HepG2 (cell line): ENCODE results near the gene ZBTB18.

Source experiments
- EZH2 ChIP-seq: conservative IDR thresholded peaks from 2 replicates; pipeline ENCODE4 v1.6.1; 2012; ENCODE audit warnings: mild to moderate bottlenecking, low read depth, low read length, moderate library complexity
- FOXK2 ChIP-seq: fragments of 450-650 bp; IDR thresholded peaks from 2 replicates; pipeline ENCODE4 v1.6.1; 2016
- KAT8 ChIP-seq: IDR thresholded peaks from 2 replicates; pipeline ENCODE4 v1.6.1; 2016; ENCODE audit warnings: missing genetic modification reagents, missing compliant biosample characterization
- NKX3-1 ChIP-seq: sonication (generic); formaldehyde crosslinking; IDR thresholded peaks from 2 replicates; pipeline ENCODE4 v1.5.0; 2020; ENCODE audit warnings: missing genetic modification reagents
- POLR2A ChIP-seq, 2 experiments: IDR thresholded peaks; 2 replicates each; pipeline ENCODE4 v1.6.1; 2011; ENCODE audit warnings: low read depth in 2 of 2, low read length in 2 of 2, mild to moderate bottlenecking in 1 of 2, moderate library complexity in 1 of 2; ENCODE audit not compliant: insufficient read depth in 1 of 2
- ZBTB3 ChIP-seq: sonication (generic); formaldehyde crosslinking; IDR thresholded peaks from 2 replicates; pipeline ENCODE4 v1.4.0; 2020; ENCODE audit warnings: low read depth, mild to moderate bottlenecking, moderate library complexity, missing genetic modification reagents, borderline replicate concordance
- ZNF501 ChIP-seq: sonication (generic); formaldehyde crosslinking; IDR thresholded peaks from 2 replicates; pipeline ENCODE4 v1.5.1; 2020; ENCODE audit warnings: mild to moderate bottlenecking, moderate library complexity, missing genetic modification reagents
- ZNF83 ChIP-seq: sonication (generic); formaldehyde crosslinking; IDR thresholded peaks from 2 replicates; pipeline ENCODE4 v1.4.0; 2020; ENCODE audit warnings: missing genetic modification reagents, mild to moderate bottlenecking, borderline replicate concordance
- TF ChIP-seq, protein P1 (sequence below): sonication (generic); formaldehyde crosslinking; IDR thresholded peaks from 2 replicates; pipeline ENCODE4 v1.4.0; 2020; ENCODE audit warnings: missing genetic modification reagents
- TF ChIP-seq, protein P2 (sequence below): sonication (generic); formaldehyde crosslinking; IDR thresholded peaks from 2 replicates; pipeline ENCODE4 v1.5.0; 2020; ENCODE audit warnings: mild to moderate bottlenecking, missing genetic modification reagents, moderate library complexity

DNA sequence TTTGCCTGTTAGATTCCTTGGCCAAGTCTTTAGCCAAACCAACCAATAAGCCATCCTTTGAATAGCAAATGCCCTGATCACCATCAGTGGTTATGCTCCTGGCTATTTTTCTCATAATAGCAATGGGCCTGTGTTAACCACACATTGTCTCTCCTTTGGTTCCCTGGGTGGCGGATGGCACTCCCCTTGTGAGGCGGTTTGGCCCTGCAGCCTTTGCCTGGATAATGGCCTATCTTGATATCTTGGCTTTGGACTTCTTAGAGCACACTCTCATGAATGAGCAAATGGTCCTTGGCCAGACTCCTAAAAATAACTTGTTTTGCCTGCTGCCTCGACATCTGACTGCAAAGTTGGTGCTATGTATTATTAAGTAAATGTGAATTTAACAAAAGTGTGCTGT is 22.4 kb upstream of the ZBTB18 start:
- no peak for TF ChIP-seq NKX3-1
- TF ChIP-seq KAT8 (CRISPR knock-in tag), result no peak
- TF ChIP-seq ZNF83 (CRISPR knock-in tag), result no peak
- no peak for TF ChIP-seq ZBTB3 (CRISPR knock-in tag)
- no peak for TF ChIP-seq EZH2
- TF ChIP-seq, protein P1, sequence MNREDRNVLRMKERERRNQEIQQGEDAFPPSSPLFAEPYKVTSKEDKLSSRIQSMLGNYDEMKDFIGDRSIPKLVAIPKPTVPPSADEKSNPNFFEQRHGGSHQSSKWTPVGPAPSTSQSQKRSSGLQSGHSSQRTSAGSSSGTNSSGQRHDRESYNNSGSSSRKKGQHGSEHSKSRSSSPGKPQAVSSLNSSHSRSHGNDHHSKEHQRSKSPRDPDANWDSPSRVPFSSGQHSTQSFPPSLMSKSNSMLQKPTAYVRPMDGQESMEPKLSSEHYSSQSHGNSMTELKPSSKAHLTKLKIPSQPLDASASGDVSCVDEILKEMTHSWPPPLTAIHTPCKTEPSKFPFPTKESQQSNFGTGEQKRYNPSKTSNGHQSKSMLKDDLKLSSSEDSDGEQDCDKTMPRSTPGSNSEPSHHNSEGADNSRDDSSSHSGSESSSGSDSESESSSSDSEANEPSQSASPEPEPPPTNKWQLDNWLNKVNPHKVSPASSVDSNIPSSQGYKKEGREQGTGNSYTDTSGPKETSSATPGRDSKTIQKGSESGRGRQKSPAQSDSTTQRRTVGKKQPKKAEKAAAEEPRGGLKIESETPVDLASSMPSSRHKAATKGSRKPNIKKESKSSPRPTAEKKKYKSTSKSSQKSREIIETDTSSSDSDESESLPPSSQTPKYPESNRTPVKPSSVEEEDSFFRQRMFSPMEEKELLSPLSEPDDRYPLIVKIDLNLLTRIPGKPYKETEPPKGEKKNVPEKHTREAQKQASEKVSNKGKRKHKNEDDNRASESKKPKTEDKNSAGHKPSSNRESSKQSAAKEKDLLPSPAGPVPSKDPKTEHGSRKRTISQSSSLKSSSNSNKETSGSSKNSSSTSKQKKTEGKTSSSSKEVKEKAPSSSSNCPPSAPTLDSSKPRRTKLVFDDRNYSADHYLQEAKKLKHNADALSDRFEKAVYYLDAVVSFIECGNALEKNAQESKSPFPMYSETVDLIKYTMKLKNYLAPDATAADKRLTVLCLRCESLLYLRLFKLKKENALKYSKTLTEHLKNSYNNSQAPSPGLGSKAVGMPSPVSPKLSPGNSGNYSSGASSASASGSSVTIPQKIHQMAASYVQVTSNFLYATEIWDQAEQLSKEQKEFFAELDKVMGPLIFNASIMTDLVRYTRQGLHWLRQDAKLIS, result no peak
- TF ChIP-seq, protein P2, sequence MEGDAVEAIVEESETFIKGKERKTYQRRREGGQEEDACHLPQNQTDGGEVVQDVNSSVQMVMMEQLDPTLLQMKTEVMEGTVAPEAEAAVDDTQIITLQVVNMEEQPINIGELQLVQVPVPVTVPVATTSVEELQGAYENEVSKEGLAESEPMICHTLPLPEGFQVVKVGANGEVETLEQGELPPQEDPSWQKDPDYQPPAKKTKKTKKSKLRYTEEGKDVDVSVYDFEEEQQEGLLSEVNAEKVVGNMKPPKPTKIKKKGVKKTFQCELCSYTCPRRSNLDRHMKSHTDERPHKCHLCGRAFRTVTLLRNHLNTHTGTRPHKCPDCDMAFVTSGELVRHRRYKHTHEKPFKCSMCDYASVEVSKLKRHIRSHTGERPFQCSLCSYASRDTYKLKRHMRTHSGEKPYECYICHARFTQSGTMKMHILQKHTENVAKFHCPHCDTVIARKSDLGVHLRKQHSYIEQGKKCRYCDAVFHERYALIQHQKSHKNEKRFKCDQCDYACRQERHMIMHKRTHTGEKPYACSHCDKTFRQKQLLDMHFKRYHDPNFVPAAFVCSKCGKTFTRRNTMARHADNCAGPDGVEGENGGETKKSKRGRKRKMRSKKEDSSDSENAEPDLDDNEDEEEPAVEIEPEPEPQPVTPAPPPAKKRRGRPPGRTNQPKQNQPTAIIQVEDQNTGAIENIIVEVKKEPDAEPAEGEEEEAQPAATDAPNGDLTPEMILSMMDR (CRISPR knock-in tag), result no peak
- TF ChIP-seq POLR2A (IDR thresholded peaks at IDR 0.05; ENCODE audit: insufficient read depth in 1 of 2, low read depth in 2 of 2, low read length in 2 of 2), result no peak
- TF ChIP-seq FOXK2, result no peak
- TF ChIP-seq ZNF501 (CRISPR knock-in tag), result no peak
